NB4 (cell line): ENCODE measurements around the gene FBXO48.

ENCODE experiments used
- CTCF ChIP-seq: IDR thresholded peaks from one replicate; pipeline ENCODE4 v1.5.1; 2012; ENCODE audit warnings: low read depth, low read length
- MYC ChIP-seq: IDR thresholded peaks from 2 replicates; pipeline ENCODE4 v1.6.1; 2011; ENCODE audit warnings: low read depth, low read length
- POLR2A ChIP-seq: IDR thresholded peaks from 2 replicates; pipeline ENCODE4 v1.6.1; 2011; ENCODE audit warnings: mild to moderate bottlenecking; ENCODE audit not compliant: insufficient read length; ENCODE audit errors: extremely low read depth

DNA sequence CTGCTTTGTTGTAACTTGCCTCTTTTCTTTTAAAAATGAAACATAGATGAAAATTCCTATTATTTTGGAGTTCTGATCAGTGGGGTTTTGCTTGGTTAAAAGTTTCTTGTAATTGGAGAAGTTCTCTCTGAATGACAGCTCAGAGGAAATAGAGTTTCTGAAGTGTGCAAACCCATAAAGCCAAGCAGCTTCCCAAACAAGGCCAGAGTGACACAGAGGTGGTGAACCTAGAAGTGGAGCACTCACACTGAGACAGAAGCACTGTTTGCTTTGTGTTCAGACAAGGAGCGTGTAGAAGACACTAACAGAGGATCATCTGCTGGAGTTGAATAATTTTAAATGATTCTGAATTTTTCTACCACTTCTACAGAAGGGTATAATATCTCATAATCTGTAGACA lies 49.2 kb downstream of the FBXO48 start:
- TF ChIP-seq CTCF (no peak), POLR2A (no peak), MYC (no peak)
